Measurements from ENCODE around the gene NUDT3. TPM values are rescaled to one million over a fixed set of nuclear protein-coding genes. Genes with fewer than 3 reads are reported as not detected.

Gene NUDT3
- total and polyA plus RNA-seq, 9 of the 15 experiments (the other 6 are each of a cell fraction or from before 2014, with no cell fraction given) = 5.4 to 81.2 (median 56.4) TPM

DNA sequence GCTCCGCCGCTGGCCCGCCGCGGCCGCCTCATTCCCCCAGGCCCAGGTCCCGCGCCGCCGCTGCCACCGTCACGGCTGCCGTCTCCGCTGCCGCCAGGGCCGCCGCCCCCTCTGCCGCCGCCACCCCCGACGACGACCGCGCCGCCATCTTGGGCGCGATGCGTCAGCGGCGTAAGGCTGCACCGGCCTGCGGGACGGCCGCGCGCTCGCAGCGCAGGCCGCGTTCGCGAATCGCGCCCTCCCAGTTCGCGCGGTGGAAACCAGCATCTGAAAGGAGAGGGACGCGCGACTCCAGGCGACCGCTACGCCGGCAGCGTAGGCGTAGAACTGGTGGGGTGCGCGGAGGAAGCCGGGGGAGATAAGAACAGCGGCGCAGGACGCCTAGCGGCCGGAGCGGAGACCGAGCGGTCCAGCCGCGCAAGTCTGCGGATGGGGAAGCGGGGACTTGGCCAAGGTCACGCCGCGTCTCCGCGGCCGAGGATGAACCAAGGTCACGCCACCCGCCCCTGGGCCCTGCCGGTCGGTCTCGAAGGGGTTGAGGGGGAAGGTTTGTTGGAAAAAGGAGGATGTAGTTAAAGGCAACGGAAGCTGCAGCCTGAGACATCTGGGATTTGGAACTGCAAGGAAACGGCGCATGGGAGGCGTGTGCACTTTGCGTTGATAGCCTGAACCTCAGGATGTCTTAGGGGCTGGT lies at the start of gene NUDT3 (continued):
- TF ChIP-seq TRIM25 (IDR thresholded peaks at IDR 0.05; ENCODE audit: borderline replicate concordance) (no peak), ESRRA (IDR thresholded peaks at IDR 0.05; ENCODE audit: borderline replicate concordance, low read depth) (peak; percentile 100), ELK1 (CRISPR knock-in tag; IDR thresholded peaks at IDR 0.05) (no peak), ZNF785 (CRISPR knock-in tag; IDR thresholded peaks at IDR 0.05) (no peak), ZFP30 (CRISPR knock-in tag; IDR thresholded peaks at IDR 0.05; ENCODE audit: borderline replicate concordance) (no peak), IRF1 (CRISPR knock-in tag; IDR thresholded peaks at IDR 0.05; ENCODE audit: borderline replicate concordance) (0 out of 2 replicates have a peak, but pooled peaks have one; percentile 45), ZC3H4 (CRISPR knock-in tag; IDR thresholded peaks at IDR 0.05; ENCODE audit: borderline replicate concordance) (no peak), NCOA1 (IDR thresholded peaks at IDR 0.05; ENCODE audit: low read depth) (peak; percentile 44; the same call in 1 of the 2 replicates), ZNF282 (CRISPR knock-in tag; IDR thresholded peaks at IDR 0.05) (no peak), RFX7 (CRISPR knock-in tag; IDR thresholded peaks at IDR 0.05) (no peak), NR0B1 (IDR thresholded peaks at IDR 0.05; ENCODE audit: partially characterized antibody) (no peak), SMAD4 (CRISPR knock-in tag; conservative IDR thresholded peaks at IDR 0.05) (peak; percentile 91), PHB2 (IDR thresholded peaks at IDR 0.05; ENCODE audit: low read depth) (no peak), ZNF699 (CRISPR knock-in tag; IDR thresholded peaks at IDR 0.05; ENCODE audit: insufficient replicate concordance) (no peak), NONO (IDR thresholded peaks at IDR 0.05; ENCODE audit: low read depth in 2 of 2, low read length in 1 of 2) (peak; percentile 74 to 77), TCF3 (CRISPR knock-in tag; IDR thresholded peaks at IDR 0.05) (peak; percentile 63; the same call in 1 of the 2 replicates), BACH1 (tag; IDR thresholded peaks at IDR 0.05) (no peak), HIVEP1 (CRISPR knock-in tag; IDR thresholded peaks at IDR 0.05) (no peak), ZBTB49 (CRISPR knock-in tag; IDR thresholded peaks at IDR 0.05; ENCODE audit: borderline replicate concordance) (no peak), ZNF224 (CRISPR knock-in tag; IDR thresholded peaks at IDR 0.05) (no peak), ZNF232 (CRISPR knock-in tag; IDR thresholded peaks at IDR 0.05) (no peak)
